ENCODE measurements around the gene IPMK. TPM values are rescaled to one million over a fixed set of nuclear protein-coding genes. Genes with fewer than 3 reads are reported as not detected.

The IPMK gene
- total RNA-seq, 1 experiment from 2014 or later: 7.2 TPM

GRCh38 chr10:58275261-58275660 lies 7.6 kb upstream of the IPMK start:
- Histone ChIP-seq H3K9ac (ENCODE audit: extremely low read depth, insufficient read length, low read length) (no peak overlapping the region), H2BK12ac (ENCODE audit: insufficient read length, low read depth, low read length) (no peak overlapping the region), H3K4ac (ENCODE audit: low read depth, low read length) (no peak overlapping the region), H3K4me2 (ENCODE audit: insufficient read depth, insufficient read length, low read length) (no peak overlapping the region), H3K27me3 (ENCODE audit: insufficient read depth, low read length) (no peaks in the 10 kb centered on the region), H4K8ac (replicated peaks; ENCODE audit: insufficient read length, low read depth, low read length) (no peak overlapping the region), H3K14ac (ENCODE audit: insufficient read depth, low read length) (no peak overlapping the region), H3K4me1 (ENCODE audit: insufficient read depth, low read length) (no peaks in the 10 kb centered on the region), H3K23me2 (ENCODE audit: insufficient read length, low read depth, low read length, poor library complexity, severe bottlenecking) (no peaks in the 10 kb centered on the region), H2AK5ac (ENCODE audit: insufficient read length, low read length) (no peak overlapping the region), H3T11ph (ENCODE audit: low read length) (no peak overlapping the region), H3K27ac (ENCODE audit: insufficient read length, low read depth, low read length) (no peak overlapping the region), H4K20me1 (ENCODE audit: control insufficient read depth, insufficient read depth, insufficient read length) (no peaks in the 10 kb centered on the region), H3K9me3 (ENCODE audit: control insufficient read depth, low read depth, low read length) (no peaks in the 10 kb centered on the region), H3K23ac (ENCODE audit: insufficient read length, low read depth, low read length) (no peak overlapping the region), H2BK5ac (ENCODE audit: insufficient read length, low read length) (no peak overlapping the region), H4K5ac (ENCODE audit: insufficient read length, low read depth, low read length) (no peak overlapping the region), H2BK20ac (ENCODE audit: low read depth, low read length, poor library complexity, severe bottlenecking) (no peak overlapping the region), H2BK120ac (ENCODE audit: low read depth, low read length, poor library complexity, severe bottlenecking) (no peak overlapping the region), H2BK15ac (ENCODE audit: low read depth, low read length) (no peak overlapping the region), H4K91ac (ENCODE audit: insufficient read length, low read depth, low read length) (no peak overlapping the region), H3K79me2 (ENCODE audit: insufficient read depth, low read length) (peaks cover 10% of the 10 kb centered on the region; the same call in 1 of the 2 replicates), H3K56ac (ENCODE audit: insufficient read length, low read depth, low read length) (no peak overlapping the region), H2AFZ (ENCODE audit: low read length) (no peak overlapping the region), H3K79me1 (ENCODE audit: insufficient read depth, low read depth, low read length, poor library complexity, severe bottlenecking) (peaks cover 5% of the 10 kb centered on the region), H3K18ac (ENCODE audit: insufficient read length, low read depth, low read length) (no peak overlapping the region)
- WGBS (ENCODE audit: extremely low coverage, insufficient read length, low lambda C conversion rate): no CpG with 5 or more reads among the region's 2 CpGs
- H3K27ac Mint-ChIP-seq: no peak overlapping the region
- peaks cover 0 to 14% (median 4%) of the 10 kb centered on the region in 3 experiments; a peak in 5 of 7 replicates for H3K36me3 Mint-ChIP-seq (ENCODE audit: insufficient read depth in 1 of 3, low read depth in 3 of 3)
- H3K4me3 Mint-ChIP-seq: no peak overlapping the region
- DNase-seq: no peak
- TF ChIP-seq, protein P1, sequence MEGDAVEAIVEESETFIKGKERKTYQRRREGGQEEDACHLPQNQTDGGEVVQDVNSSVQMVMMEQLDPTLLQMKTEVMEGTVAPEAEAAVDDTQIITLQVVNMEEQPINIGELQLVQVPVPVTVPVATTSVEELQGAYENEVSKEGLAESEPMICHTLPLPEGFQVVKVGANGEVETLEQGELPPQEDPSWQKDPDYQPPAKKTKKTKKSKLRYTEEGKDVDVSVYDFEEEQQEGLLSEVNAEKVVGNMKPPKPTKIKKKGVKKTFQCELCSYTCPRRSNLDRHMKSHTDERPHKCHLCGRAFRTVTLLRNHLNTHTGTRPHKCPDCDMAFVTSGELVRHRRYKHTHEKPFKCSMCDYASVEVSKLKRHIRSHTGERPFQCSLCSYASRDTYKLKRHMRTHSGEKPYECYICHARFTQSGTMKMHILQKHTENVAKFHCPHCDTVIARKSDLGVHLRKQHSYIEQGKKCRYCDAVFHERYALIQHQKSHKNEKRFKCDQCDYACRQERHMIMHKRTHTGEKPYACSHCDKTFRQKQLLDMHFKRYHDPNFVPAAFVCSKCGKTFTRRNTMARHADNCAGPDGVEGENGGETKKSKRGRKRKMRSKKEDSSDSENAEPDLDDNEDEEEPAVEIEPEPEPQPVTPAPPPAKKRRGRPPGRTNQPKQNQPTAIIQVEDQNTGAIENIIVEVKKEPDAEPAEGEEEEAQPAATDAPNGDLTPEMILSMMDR (conservative IDR thresholded peaks at IDR 0.05): no peak
- H3K9me3 Mint-ChIP-seq: no peaks in the 10 kb centered on the region
- H3K4me1 Mint-ChIP-seq: peaks cover 9 to 11% of the 10 kb centered on the region in 2 experiments
- H3K27me3 Mint-ChIP-seq (ENCODE audit: low read depth): no peaks in the 10 kb centered on the region
